ENCODE measurements around the gene INCENP.
A peak's percentile ranks its signal among the peaks of the same experiment; 100 is the strongest.

Gene INCENP

GRCh38 chr11:62169448-62169847 lies 45.6 kb downstream of the INCENP start:
- Histone ChIP-seq H3K27ac (no peak overlapping the region), H3K4me1 (no peaks in the 10 kb centered on the region), H3K4me3 (no peak overlapping the region), H3K9me3 (no peaks in the 10 kb centered on the region), H3K36me3 (no peaks in the 10 kb centered on the region), H3K27me3 (peaks cover 0 to 44% of the 10 kb centered on the region in 2 donors)
- DNase-seq, result no peak
- TF ChIP-seq CTCF (IDR thresholded peaks at IDR 0.05), result no peak
- intact Hi-C loops (cut with DNase I; ENCODE audit: low total_unique reads), result loop anchor here (5.0 kb wide), 1 partner anchor 148 kb away; no protein-coding TSS in a partner anchor

GRCh38 chr11:62169935-62170334 lies 46.1 kb downstream of the INCENP start:
- Histone ChIP-seq H3K9me3 (no peaks in the 10 kb centered on the region), H3K27me3 (peaks cover 0 to 48% of the 10 kb centered on the region in 2 donors), H3K4me1 (no peaks in the 10 kb centered on the region), H3K27ac (no peak overlapping the region), H3K36me3 (no peaks in the 10 kb centered on the region), H3K4me3 (no peak overlapping the region)
- no peak for DNase-seq
- intact Hi-C loops (cut with DNase I; ENCODE audit: low total_unique reads), result loop anchor here (5.0 kb wide), 1 partner anchor 147 kb away; no protein-coding TSS in a partner anchor
- no peak for TF ChIP-seq CTCF (IDR thresholded peaks at IDR 0.05)

- intact Hi-C loops (cut with DNase I; ENCODE audit: low total_unique reads), result no loop called here
- Histone ChIP-seq H3K4me1 (no peaks in the 10 kb centered on the region), H3K36me3 (no peaks in the 10 kb centered on the region), H3K4me3 (no peak overlapping the region), H3K27me3 (peaks cover 0 to 55% of the 10 kb centered on the region in 2 donors), H3K9me3 (no peaks in the 10 kb centered on the region), H3K27ac (no peak overlapping the region)
- DNase-seq, result peak in 1 of 2 donors; percentile 87
- peak; percentile 35 to 45 for TF ChIP-seq CTCF (IDR thresholded peaks at IDR 0.05)
Observed at GRCh38 chr11:62171261-62171723, 47.5 kb downstream of the INCENP start.

GRCh38 chr11:62172294-62172693 lies 48.5 kb downstream of the INCENP start:
- intact Hi-C loops (cut with DNase I; ENCODE audit: low total_unique reads), result no loop called here
- no peak for DNase-seq
- Histone ChIP-seq H3K9me3 (no peaks in the 10 kb centered on the region), H3K4me3 (no peak overlapping the region), H3K27ac (no peak overlapping the region), H3K27me3 (peaks cover 0 to 52% of the 10 kb centered on the region in 2 donors), H3K4me1 (no peaks in the 10 kb centered on the region), H3K36me3 (no peaks in the 10 kb centered on the region)
- TF ChIP-seq CTCF (IDR thresholded peaks at IDR 0.05), result no peak

GRCh38 chr11:62176766-62177165 lies 53.0 kb downstream of the INCENP start:
- H3K27ac ChIP-seq, result no peak overlapping the region
- no peaks in the 10 kb centered on the region for H3K36me3 ChIP-seq
- intact Hi-C loops (cut with DNase I; ENCODE audit: low total_unique reads), result no loop called here
- no peak for DNase-seq
- H3K9me3 ChIP-seq, result no peaks in the 10 kb centered on the region
- TF ChIP-seq CTCF (IDR thresholded peaks at IDR 0.05), result no peak
- peaks cover 0 to 30% of the 10 kb centered on the region in 2 donors for H3K27me3 ChIP-seq
- no peaks in the 10 kb centered on the region for H3K4me1 ChIP-seq
- no peak overlapping the region for H3K4me3 ChIP-seq

GRCh38 chr11:62179995-62180394 lies 56.2 kb downstream of the INCENP start:
- H3K27me3 ChIP-seq, result peaks cover 0 to 11% of the 10 kb centered on the region in 2 donors
- DNase-seq, result no peak
- intact Hi-C loops (cut with DNase I; ENCODE audit: low total_unique reads), result no loop called here
- TF ChIP-seq CTCF (IDR thresholded peaks at IDR 0.05), result no peak
- H3K27ac ChIP-seq, result no peak overlapping the region
- H3K9me3 ChIP-seq, result peaks cover 0 to 9% (median 0%) of the 10 kb centered on the region in 3 donors
- H3K4me3 ChIP-seq, result no peak overlapping the region
- no peaks in the 10 kb centered on the region for H3K4me1 ChIP-seq
- no peaks in the 10 kb centered on the region for H3K36me3 ChIP-seq
